ENCODE measurements around the gene RPLP2.

DNA sequence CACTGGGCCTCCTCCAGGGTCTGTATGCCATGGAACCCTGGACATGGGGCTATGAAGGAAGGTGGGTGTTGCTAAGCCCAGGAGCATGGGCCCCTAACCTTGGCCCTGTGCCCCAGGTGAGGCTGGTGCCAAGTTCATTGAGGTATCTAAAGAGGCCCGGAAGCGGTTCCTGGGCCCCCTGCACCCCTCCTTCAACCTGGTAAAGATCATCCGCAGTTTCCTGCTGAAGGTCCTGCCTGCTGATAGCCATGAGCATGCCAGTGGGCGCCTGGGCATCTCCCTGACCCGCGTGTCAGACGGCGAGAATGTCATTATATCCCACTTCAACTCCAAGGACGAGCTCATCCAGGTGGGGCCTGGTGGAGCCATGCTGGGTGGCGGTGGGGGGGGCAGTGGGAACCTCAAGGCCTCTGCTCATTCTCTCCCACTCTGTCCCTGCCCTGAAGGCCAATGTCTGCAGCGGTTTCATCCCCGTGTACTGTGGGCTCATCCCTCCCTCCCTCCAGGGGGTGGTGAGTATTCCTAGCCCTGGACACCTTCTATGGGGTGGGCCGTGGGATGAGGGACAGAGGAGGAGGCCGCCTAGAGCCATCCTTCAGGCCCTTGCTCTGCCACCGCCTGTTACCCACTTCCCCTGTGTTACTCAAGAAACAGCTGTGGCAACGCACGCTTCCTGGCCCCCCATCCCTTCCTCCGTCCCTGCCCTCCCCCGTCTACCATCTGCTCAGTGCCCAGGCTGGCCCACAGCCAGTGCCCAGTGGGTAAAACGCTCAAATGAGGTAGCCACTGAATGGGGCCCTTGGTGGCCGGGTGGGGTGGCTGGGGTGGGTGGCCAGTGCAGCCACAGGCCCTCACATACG is 12.0 kb downstream of the RPLP2 start:
- TF ChIP-seq, protein P1, sequence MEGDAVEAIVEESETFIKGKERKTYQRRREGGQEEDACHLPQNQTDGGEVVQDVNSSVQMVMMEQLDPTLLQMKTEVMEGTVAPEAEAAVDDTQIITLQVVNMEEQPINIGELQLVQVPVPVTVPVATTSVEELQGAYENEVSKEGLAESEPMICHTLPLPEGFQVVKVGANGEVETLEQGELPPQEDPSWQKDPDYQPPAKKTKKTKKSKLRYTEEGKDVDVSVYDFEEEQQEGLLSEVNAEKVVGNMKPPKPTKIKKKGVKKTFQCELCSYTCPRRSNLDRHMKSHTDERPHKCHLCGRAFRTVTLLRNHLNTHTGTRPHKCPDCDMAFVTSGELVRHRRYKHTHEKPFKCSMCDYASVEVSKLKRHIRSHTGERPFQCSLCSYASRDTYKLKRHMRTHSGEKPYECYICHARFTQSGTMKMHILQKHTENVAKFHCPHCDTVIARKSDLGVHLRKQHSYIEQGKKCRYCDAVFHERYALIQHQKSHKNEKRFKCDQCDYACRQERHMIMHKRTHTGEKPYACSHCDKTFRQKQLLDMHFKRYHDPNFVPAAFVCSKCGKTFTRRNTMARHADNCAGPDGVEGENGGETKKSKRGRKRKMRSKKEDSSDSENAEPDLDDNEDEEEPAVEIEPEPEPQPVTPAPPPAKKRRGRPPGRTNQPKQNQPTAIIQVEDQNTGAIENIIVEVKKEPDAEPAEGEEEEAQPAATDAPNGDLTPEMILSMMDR (IDR thresholded peaks at IDR 0.05 in 4 of 5, conservative IDR thresholded peaks at IDR 0.05 in 1 of 5) = no peak
- no peak for TF ChIP-seq POLR2A (IDR thresholded peaks at IDR 0.05)
